ENCODE measurements around the gene SLC2A6. TPM values are rescaled to one million over a fixed set of nuclear protein-coding genes. Genes with fewer than 3 reads are reported as not detected.

The SLC2A6 gene
- total RNA-seq, 2 donors from 2014 or later: 1.5 to 3.4 TPM

DNA sequence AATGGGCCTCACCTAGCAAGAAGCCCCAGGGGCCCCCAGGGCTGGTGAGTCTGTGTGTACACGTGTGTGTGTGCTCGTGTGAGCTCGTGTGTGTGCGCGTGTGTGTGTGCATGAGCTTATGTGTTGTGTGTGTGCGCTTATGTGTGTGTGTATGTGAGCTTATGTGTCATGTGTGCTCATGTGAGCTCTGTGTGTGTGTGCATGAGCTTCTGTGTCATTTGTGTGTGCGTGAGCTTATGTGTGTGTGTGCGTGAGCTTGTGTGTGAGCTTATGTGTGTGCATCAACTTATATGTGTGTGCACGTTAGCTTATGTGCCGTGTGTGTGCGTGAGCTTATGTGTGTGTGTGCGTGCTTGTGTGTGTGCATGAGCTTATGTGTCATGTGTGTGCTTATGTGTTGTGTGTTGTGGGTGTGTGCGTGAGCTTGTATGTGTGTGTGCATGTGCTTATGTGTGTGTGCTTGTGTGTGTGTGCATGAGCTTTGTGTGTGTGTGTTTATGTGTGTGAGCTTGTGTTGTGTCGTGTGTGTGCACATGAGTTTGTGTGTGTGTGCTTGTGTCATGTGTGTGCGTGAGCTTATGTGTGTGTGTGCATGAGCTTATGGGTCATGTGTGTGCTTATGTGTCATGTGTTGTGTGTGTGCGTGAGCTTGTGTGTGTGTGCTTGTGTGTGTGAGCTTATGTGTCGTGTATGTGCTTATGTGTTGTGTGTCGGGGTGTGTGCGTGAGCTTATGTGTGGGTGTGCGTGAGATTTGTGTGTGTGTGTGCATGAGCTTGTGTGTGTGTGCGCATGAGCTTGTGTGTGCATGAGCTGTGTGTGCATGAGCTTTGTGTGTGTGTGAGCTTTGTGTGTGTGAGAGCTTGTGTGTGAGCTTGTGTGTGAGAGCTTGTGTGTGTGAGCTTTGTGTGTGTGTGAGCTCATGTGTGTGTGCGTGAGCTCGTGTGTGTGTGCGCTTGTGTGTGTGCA is 16.7 kb upstream of the SLC2A6 start:
- DNase-seq: no peak
- no peaks in the 10 kb centered on the region for H3K9me3 ChIP-seq (ENCODE audit: control insufficient read depth, low read length, poor library complexity, severe bottlenecking)
- Mint-ChIP-seq H3K4me3 (no peak overlapping the region), H3K4me1 (no peaks in the 10 kb centered on the region), H3K27me3 (peaks cover 20% of the 10 kb centered on the region), H3K27ac (no peak overlapping the region), H3K36me3 (ENCODE audit: low read depth) (no peaks in the 10 kb centered on the region)
- ATAC-seq: no peak

DNA sequence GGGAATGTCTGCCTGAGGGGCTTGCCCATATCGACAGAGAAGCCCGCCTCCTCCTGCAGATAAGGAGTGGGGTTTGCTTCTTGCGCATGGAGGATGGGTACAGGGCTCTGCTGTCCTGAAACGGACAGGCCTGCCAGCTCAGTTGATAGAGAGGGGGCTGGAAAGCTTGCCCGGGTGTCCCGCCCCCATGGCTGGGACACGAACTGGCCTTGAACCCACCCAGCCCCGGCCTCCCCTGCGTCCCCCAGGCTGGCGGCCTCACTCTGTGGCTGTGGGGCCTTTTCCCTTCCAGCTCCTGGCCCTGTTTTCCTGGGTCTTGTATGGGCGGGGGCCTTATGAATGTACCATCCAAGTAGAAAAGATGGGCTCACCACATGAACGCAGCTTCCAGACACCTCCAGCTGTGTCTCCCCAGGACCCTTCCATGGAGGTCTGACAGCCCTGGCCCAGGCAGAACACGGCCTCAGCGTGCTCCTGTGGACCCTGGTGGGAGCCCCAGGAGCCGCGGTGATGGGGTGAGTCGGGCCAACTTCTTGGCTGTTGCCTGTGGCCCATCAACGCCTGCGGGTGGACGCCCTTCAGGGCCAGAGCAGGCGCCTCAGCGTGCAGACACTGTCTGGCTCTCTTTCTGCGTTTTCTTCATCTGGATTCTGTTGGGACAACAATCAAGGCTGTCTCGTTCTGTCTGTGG is 15.9 kb upstream of the SLC2A6 start:
- DNase-seq (no peak), ATAC-seq (no peak)
- H3K9me3 ChIP-seq (ENCODE audit: control insufficient read depth, low read length, poor library complexity, severe bottlenecking): no peaks in the 10 kb centered on the region
- Mint-ChIP-seq H3K27me3 (peaks cover 17% of the 10 kb centered on the region), H3K36me3 (ENCODE audit: low read depth) (no peaks in the 10 kb centered on the region), H3K4me3 (no peak overlapping the region), H3K27ac (no peak overlapping the region), H3K4me1 (no peaks in the 10 kb centered on the region)

DNA sequence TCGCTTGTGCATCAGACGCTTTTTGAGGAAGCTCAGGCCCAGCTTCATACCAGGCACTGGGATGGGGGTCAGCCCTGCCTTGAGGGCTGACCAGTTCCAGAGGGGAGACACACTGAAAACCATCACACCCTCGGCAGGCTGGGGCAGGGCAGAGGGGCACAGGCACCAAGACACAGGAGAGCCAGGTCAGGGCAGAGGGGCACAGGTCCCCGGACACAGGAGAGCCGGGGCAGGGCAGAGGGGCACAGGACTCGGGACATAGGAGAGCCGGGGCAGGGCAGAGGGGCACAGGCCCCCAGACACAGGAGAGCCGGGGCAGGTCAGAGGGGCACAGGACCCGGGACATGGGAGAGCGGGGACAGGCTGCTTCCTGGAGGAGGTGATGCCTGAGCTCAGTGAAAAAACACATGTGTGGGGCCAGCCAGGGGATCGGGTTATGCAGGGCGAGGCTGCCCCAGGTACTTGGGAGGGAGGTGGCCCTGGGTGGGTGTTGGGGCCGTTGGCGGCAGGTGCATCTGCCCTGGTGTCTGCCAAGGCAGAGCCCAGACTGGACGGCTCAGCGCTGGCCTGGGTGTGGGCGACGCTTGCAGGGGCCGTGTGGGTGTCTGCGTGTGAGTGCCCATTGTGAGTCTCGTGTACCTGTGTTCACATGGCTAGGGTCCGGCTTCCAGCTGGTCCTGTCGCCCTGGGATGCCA is 15.1 kb upstream of the SLC2A6 start:
- H3K9me3 ChIP-seq (ENCODE audit: control insufficient read depth, low read length, poor library complexity, severe bottlenecking): no peaks in the 10 kb centered on the region
- DNase-seq (no peak), ATAC-seq (no peak)
- H3K4me1 Mint-ChIP-seq: no peaks in the 10 kb centered on the region
- H3K36me3 Mint-ChIP-seq (ENCODE audit: low read depth): no peaks in the 10 kb centered on the region
- peaks cover 23% of the 10 kb centered on the region for H3K27me3 Mint-ChIP-seq
- no peak overlapping the region for H3K4me3 Mint-ChIP-seq
- H3K27ac Mint-ChIP-seq: no peak overlapping the region

DNA sequence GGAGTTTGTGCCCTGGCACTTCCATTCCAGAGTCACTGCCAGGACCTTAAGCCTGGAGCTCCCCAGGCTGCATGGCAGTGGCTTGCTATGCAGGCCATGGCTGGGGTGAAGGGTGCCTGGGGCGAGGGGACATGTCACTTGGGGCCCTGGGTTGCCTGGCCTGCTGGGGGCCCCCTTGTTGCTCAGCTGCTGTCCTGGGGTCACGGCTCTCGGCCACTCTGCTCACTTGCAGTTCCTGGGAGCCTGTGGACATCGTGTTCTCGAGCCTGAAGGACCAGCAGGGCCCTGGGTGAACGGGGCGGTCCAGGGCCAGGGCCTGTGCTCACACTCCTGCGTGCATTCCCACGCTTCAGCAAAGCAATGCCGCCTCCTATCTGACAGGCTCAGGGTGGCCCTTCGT is 14.5 kb upstream of the SLC2A6 start:
- Mint-ChIP-seq H3K27ac (no peak overlapping the region), H3K4me1 (no peaks in the 10 kb centered on the region), H3K27me3 (peaks cover 20% of the 10 kb centered on the region), H3K36me3 (ENCODE audit: low read depth) (no peaks in the 10 kb centered on the region), H3K4me3 (no peak overlapping the region)
- no peaks in the 10 kb centered on the region for H3K9me3 ChIP-seq (ENCODE audit: control insufficient read depth, low read length, poor library complexity, severe bottlenecking)
- DNase-seq: no peak
- ATAC-seq: no peak

DNA sequence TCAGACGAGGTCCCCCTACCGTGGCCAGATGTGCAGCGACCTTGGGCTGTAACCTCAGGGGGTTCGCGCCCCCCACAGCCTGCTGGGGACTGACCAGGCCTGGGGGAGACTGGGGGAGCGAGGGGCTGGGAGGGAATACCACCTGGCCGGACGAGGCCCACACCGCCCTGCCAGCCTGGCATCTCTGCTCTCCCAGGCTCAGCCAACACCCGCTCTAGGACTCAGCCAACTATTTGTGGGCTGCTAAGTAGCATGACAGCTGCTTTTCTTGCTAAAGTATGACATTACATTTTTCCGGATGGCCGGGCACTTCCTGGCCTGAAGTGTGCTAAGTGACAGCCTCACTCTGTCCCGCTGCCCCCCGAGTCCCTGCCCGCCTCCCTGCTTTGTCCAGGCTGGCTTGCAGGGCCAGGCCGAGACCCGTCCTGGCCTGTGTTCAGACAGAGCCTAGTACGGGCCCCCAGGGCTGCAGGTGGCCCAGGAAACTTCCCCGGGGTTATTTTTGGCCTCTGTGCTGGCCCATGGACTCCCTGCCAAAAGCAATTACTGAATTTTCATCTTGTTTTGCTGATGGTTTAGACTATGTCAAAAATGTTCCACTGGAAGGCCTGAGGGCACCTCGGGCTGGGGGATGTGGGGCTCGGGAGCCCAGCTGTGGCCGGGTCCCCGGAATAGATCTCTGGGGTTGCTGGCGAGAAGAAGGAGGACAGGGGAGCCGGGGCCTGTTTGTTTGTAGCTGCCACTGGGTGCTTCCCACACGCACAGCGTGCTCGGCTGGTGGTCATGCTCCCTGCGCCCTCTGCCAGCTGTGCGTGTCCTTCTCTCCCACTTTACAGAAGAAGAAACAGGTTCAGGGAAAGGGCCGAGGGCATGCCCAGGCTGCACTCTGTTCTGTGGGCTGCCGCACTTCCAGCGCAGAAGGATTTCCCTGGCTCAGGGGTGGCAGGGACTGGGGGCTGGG is 13.4 kb upstream of the SLC2A6 start:
- Mint-ChIP-seq H3K27ac (no peak overlapping the region), H3K27me3 (peaks cover 14% of the 10 kb centered on the region), H3K4me1 (no peaks in the 10 kb centered on the region), H3K36me3 (ENCODE audit: low read depth) (no peaks in the 10 kb centered on the region), H3K4me3 (no peak overlapping the region)
- DNase-seq (no peak), ATAC-seq (no peak)
- no peaks in the 10 kb centered on the region for H3K9me3 ChIP-seq (ENCODE audit: control insufficient read depth, low read length, poor library complexity, severe bottlenecking)

DNA sequence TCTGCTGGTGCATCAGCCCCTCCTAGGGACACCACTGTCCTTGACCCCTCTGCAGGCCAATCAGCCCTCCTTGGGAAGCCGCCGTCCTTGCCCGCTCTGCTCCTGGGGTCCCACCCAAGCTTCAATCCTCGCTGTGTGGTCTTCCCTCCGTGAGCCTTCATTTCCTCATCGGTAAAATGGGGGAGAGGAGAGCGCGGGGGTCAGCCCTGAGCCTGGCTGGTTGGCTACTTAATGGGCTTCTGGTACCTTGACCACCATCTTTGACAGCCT is 12.7 kb upstream of the SLC2A6 start:
- Mint-ChIP-seq H3K36me3 (ENCODE audit: low read depth) (no peaks in the 10 kb centered on the region), H3K27ac (no peak overlapping the region), H3K4me3 (no peak overlapping the region), H3K27me3 (peaks cover 14% of the 10 kb centered on the region), H3K4me1 (no peaks in the 10 kb centered on the region)
- DNase-seq (no peak), ATAC-seq (no peak)
- H3K9me3 ChIP-seq (ENCODE audit: control insufficient read depth, low read length, poor library complexity, severe bottlenecking): no peaks in the 10 kb centered on the region

DNA sequence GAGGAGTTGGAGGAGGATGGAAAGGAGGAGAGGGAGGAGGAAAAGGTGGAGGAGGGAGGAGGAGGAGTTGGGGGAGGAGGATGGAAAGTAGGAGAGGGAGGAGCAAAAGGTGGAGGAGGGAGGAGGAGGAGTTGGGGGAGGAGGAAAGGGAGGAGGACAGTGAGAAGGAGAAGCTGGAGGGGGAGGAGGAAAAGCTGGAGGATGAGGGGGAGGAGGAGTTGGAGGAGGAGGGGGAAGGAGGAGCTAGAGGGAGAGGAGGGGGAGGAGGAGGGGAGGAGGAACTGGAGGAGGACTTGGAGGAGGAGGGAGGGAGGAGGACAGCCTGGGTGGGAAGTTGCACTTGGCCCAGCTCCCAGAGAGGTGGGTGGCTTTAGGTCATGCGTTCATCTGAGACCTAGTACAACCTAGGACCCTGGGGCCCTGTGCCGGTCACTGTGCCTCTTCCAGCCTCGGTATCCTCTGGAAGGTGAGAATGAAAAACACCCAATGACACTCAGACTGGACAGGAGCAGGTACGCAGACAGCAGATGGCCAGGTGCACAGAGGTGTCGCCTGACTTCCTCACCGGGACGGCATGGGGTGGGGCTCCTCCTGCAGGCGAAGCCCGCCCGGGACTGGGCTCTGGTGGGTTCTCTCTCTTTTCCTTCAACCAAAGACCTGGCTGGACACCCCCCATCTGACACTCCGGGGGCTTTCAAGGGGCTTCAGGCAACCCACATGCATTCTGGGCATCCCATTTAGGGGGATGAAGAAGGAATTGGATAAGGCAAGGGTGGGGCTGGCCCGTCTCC is 12.2 kb upstream of the SLC2A6 start:
- no peak overlapping the region for H3K4me3 Mint-ChIP-seq
- no peak overlapping the region for H3K27ac Mint-ChIP-seq
- H3K27me3 Mint-ChIP-seq: peaks cover 18% of the 10 kb centered on the region
- H3K9me3 ChIP-seq (ENCODE audit: control insufficient read depth, low read length, poor library complexity, severe bottlenecking): no peaks in the 10 kb centered on the region
- DNase-seq: no peak
- ATAC-seq: no peak
- no peaks in the 10 kb centered on the region for H3K36me3 Mint-ChIP-seq (ENCODE audit: low read depth)
- peaks cover 2% of the 10 kb centered on the region for H3K4me1 Mint-ChIP-seq

DNA sequence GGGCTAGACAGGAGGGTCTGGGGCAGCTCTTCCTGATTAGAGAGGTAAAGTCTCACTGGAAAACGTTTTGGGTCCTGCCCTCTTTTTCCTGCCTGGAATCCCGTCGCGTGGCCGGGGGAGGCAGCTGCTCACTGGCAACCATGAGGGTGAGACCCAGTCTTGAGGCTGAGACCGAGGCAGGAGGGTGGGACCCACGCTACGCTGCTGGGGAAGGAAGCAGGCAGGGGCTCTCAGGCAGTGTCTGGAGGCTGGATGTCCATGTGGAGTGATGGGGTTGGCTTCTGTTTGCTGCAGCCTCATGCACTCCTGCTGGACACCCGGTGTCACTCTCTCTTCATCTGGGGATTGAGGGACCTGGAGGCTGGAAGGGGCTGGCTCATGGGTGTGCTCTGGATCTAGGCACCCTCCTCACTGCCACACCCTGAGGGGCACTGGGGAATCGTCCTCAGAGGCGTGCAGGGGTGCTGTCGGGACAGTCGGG is 11.3 kb upstream of the SLC2A6 start:
- H3K36me3 Mint-ChIP-seq (ENCODE audit: low read depth): no peaks in the 10 kb centered on the region
- peaks cover 19% of the 10 kb centered on the region for H3K27me3 Mint-ChIP-seq
- H3K9me3 ChIP-seq (ENCODE audit: control insufficient read depth, low read length, poor library complexity, severe bottlenecking): no peaks in the 10 kb centered on the region
- H3K4me3 Mint-ChIP-seq: no peak overlapping the region
- DNase-seq (no peak), ATAC-seq (no peak)
- peaks cover 3% of the 10 kb centered on the region for H3K4me1 Mint-ChIP-seq
- H3K27ac Mint-ChIP-seq: no peak overlapping the region

DNA sequence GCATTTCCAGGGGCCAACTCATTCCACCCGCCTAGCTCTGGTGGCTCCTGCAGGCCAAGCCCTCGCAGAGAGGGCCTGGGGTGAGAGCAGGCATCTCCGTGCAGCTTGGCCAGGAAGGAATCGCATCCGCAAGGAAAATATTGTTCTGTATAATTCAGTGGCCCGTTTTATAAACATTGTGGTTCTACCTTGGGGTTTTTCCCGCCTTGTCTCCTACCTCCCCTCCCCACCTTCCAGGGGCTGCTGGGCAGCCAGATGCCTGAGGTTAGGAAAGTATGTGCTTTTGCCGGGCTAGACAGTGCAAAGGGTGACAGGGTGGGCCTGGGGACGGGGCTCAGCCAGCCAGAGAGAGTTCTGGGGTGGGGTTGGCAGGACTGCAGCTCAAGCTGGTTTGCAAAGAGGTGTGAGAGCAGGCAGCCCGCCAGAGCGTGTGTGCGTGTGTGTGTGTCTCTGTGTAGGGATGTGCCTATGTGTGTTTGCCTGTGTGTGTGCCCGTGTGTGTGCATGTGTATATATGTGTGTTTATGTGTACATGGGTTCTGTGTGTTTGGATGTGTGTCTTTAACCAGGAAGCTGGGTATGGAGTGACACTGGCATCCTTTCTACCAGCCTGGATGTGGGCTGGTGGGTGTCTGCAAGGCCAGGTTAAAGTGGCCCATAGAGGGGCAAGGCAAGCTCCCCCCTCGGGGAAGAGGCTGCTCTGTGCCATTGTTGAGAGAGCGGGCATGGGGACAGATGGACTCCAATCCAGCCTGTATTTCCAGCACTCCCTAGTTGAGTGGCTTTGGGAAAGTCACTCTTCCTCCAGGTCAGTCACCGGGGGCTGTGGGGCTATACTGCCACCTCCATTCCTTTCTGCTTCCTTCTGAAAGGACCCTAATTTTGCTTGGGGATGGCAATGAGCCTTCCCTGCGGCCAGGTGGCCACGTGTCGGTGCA is 10.6 kb upstream of the SLC2A6 start:
- ATAC-seq (no peak), DNase-seq (no peak)
- Mint-ChIP-seq H3K36me3 (ENCODE audit: low read depth) (no peaks in the 10 kb centered on the region), H3K4me1 (peaks cover 3% of the 10 kb centered on the region), H3K27me3 (peaks cover 19% of the 10 kb centered on the region), H3K4me3 (no peak overlapping the region), H3K27ac (no peak overlapping the region)
- H3K9me3 ChIP-seq (ENCODE audit: control insufficient read depth, low read length, poor library complexity, severe bottlenecking): no peaks in the 10 kb centered on the region

DNA sequence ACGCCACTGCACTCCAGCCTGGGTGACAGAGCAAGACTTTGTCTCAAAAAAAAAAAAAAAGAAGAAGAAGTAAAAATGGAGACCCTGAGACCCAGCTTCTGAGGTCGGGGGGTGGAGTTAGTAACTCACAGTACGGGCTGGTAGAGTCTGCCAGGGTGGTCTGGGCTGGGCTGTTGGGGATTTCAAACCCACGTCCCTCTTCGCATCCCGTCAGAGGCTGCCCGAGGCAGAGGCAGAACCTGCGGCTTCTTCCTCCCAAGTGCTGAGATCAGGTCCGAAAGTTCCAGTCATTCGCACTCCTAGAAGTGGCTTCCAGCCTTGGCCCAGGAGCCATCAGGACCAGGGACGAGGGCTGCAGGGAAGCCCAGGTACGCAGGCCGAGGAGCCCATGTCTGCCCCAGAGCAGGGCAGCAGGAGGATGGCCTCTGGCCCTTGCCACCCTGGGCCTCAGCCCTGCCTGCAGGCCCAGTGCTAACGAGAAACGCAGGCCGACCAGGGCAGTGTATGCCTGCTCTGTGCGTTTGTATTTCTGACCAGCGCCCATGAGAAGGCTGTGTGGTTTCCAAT is 9.9 kb upstream of the SLC2A6 start:
- H3K27me3 Mint-ChIP-seq: peaks cover 19% of the 10 kb centered on the region
- ATAC-seq: no peak
- no peaks in the 10 kb centered on the region for H3K36me3 Mint-ChIP-seq (ENCODE audit: low read depth)
- no peaks in the 10 kb centered on the region for H3K9me3 ChIP-seq (ENCODE audit: control insufficient read depth, low read length, poor library complexity, severe bottlenecking)
- no peak overlapping the region for H3K27ac Mint-ChIP-seq
- H3K4me3 Mint-ChIP-seq: no peak overlapping the region
- no peak for DNase-seq
- peaks cover 3% of the 10 kb centered on the region for H3K4me1 Mint-ChIP-seq

DNA sequence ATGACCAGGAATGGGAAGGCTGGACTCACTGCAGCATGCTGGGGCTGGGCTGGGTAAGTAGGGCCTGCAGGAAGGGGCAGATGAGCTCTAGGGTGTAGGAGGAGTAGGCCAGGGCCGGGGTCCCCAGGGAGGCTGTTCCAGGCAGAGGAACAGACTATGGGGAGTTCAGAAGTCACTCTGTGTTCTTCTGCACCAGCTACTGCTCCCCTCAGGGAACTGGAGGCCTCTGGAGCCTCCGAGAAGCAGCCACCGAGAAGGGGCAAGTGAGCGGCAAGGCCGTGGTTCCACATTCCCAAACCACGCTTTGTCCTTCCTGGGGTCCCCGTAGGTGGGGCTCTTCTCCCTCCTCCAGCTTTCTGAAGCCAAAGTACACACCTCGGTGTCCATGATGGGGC is 8.4 kb upstream of the SLC2A6 start:
- Mint-ChIP-seq H3K27ac (no peak overlapping the region), H3K36me3 (ENCODE audit: low read depth) (no peaks in the 10 kb centered on the region), H3K4me1 (peaks cover 3% of the 10 kb centered on the region), H3K4me3 (no peak overlapping the region), H3K27me3 (peaks cover 23% of the 10 kb centered on the region)
- DNase-seq: no peak
- ATAC-seq: no peak
- H3K9me3 ChIP-seq (ENCODE audit: control insufficient read depth, low read length, poor library complexity, severe bottlenecking): no peaks in the 10 kb centered on the region

Data from T-helper 17 cell (primary cell).